ENCODE measurements around the gene TEKT3. TPM values are rescaled to one million over a fixed set of nuclear protein-coding genes. Genes with fewer than 3 reads are reported as not detected.

Gene TEKT3
- total RNA-seq, 1 experiment from 2014 or later: not detected

- intact Hi-C loops (cut with micrococcal nuclease; ENCODE audit: unreplicated experiment): loop anchor here (10.0 kb wide), 1 partner anchor 388 kb away; no protein-coding TSS in a partner anchor
- Histone ChIP-seq H3K4me1 (replicated peaks; ENCODE audit: insufficient read depth) (no peaks in the 10 kb centered on the region), H3K9me3 (ENCODE audit: insufficient read depth, low read depth) (no peaks in the 10 kb centered on the region), H4K20me1 (ENCODE audit: insufficient read depth) (no peaks in the 10 kb centered on the region), H3K27me3 (ENCODE audit: insufficient read depth, low read depth) (peaks cover 17% of the 10 kb centered on the region; the same call in 1 of the 2 replicates), H3K4me3 (no peak overlapping the region), H3K4me2 (no peak overlapping the region), H2AFZ (no peak overlapping the region), H3K36me3 (ENCODE audit: low read depth) (no peaks in the 10 kb centered on the region), H3F3A (ENCODE audit: insufficient read depth, low read depth) (no peaks in the 10 kb centered on the region), H3K79me2 (ENCODE audit: low read depth) (no peaks in the 10 kb centered on the region), H3K27ac (no peak overlapping the region), H3K9me2 (ENCODE audit: insufficient read depth) (no peaks in the 10 kb centered on the region)
- no peak for TF ChIP-seq EZH2 (IDR thresholded peaks at IDR 0.05; ENCODE audit: low read depth)
- ChIA-PET CTCF (interaction anchor here (0.5 kb wide), 1 partner anchor 236 kb away, joined by 5 read pairs; no protein-coding TSS in a partner anchor), POLR2A (ENCODE audit: unreplicated experiment) (interaction anchor here (0.6 to 0.7 kb wide), 2 partner anchors 9 to 678 kb away, joined by 4 to 5 read pairs; partner anchors contain the start of gene ADORA2B)
- no peak for DNase-seq
- no TSS peak for BruUV-seq (replicated peaks)
These were observed 74.9 kb downstream of the TEKT3 start for GRCh38 chr17:15266325-15267125.

DNA sequence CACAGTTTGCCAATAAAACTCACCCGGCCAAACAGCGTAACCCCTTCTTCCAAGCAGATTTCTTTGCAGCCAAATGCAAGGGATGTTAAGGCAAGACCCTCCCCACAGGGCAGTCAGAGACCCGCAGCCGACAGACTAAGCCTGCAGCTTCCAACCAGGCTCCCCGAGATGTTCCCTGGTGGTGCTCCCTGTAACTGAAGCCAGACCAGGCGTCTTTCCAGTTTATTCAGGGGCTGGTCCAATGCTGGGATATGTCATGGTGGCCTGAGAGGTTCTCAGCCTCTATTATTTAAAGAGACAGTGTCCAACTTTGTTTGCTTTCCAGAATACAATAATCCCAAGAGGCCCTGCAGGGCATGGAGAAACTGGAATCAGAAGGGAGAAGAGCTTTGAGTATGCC, 76.3 kb downstream of the TEKT3 start, which contains the start of gene PMP22:
Gene PMP22, minus strand, starts transcription at position 196 of the 400 bp plus-strand sequence. CDS start 4,599 bp downstream, outside the sequence.
- POLR2A ChIA-PET (ENCODE audit: unreplicated experiment): no interaction called here

GRCh38 chr17:15264542-15264941, 76.9 kb downstream of the TEKT3 start:
- Histone ChIP-seq H3K4me2 (no peak overlapping the region), H3K79me2 (ENCODE audit: low read depth) (no peaks in the 10 kb centered on the region), H3F3A (ENCODE audit: insufficient read depth, low read depth) (no peaks in the 10 kb centered on the region), H3K4me1 (replicated peaks; ENCODE audit: insufficient read depth) (no peaks in the 10 kb centered on the region), H2AFZ (no peak overlapping the region), H3K27ac (no peak overlapping the region), H3K9me2 (ENCODE audit: insufficient read depth) (no peaks in the 10 kb centered on the region), H3K4me3 (no peak overlapping the region), H3K27me3 (ENCODE audit: insufficient read depth, low read depth) (peaks cover 17% of the 10 kb centered on the region; the same call in 1 of the 2 replicates), H3K9me3 (ENCODE audit: insufficient read depth, low read depth) (no peaks in the 10 kb centered on the region), H3K36me3 (ENCODE audit: low read depth) (no peaks in the 10 kb centered on the region), H4K20me1 (ENCODE audit: insufficient read depth) (no peaks in the 10 kb centered on the region)
- BruUV-seq (replicated peaks): no TSS peak
- peak in 1 of 2 experiments; percentile 49 for DNase-seq
- ChIA-PET POLR2A (ENCODE audit: unreplicated experiment) (no interaction called here), CTCF (no interaction called here)
- intact Hi-C loops (cut with micrococcal nuclease; ENCODE audit: unreplicated experiment): loop anchor here (10.0 kb wide), 1 partner anchor 390 kb away; no protein-coding TSS in a partner anchor
- TF ChIP-seq CTCF (conservative IDR thresholded peaks at IDR 0.05): no peak

More for the DNA sequence above, 76.3 kb downstream of the TEKT3 start, which contains the start of gene PMP22:
- Histone ChIP-seq H3K4me3 (no peak within 1 kb of the TSS), H4K20me1 (ENCODE audit: insufficient read depth) (no peaks in the 10 kb centered on the region), H3K27ac (no peak within 1 kb of the TSS), H3K27me3 (ENCODE audit: insufficient read depth, low read depth) (peaks cover 17% of the 10 kb centered on the region; the same call in 1 of the 2 replicates), H3K9me3 (ENCODE audit: insufficient read depth, low read depth) (no peaks in the 10 kb centered on the region), H2AFZ (no peak within 1 kb of the TSS), H3K4me1 (replicated peaks; ENCODE audit: insufficient read depth) (no peaks in the 10 kb centered on the region), H3K4me2 (no peak within 1 kb of the TSS), H3K36me3 (ENCODE audit: low read depth) (no peaks in the 10 kb centered on the region), H3K9me2 (ENCODE audit: insufficient read depth) (no peaks in the 10 kb centered on the region), H3K79me2 (ENCODE audit: low read depth) (no peaks in the 10 kb centered on the region), H3F3A (ENCODE audit: insufficient read depth, low read depth) (no peaks in the 10 kb centered on the region)
- no TSS peak for BruUV-seq (replicated peaks)
- CTCF ChIA-PET: no interaction called here
- DNase-seq: no peak
- intact Hi-C loops (cut with micrococcal nuclease; ENCODE audit: unreplicated experiment): loop anchor here (10.0 kb wide), 1 partner anchor 390 kb away; no protein-coding TSS in a partner anchor
- no peak for TF ChIP-seq EZH2 (IDR thresholded peaks at IDR 0.05; ENCODE audit: low read depth)
- TF ChIP-seq CTCF (conservative IDR thresholded peaks at IDR 0.05): no peak
